Measurements from ENCODE around the gene MYBPHL.
"Not testable (repeated sequence)": the region's sequence is repeated elsewhere in the genome, so short reads cannot be mapped to it uniquely, and the experiment has no call there.

MYBPHL gene

GRCh38 chr1:109290137-109290536, 16.7 kb downstream of the MYBPHL start:
- ATAC-seq (ENCODE audit: low read depth): no peak
- no peak for DNase-seq (ENCODE audit: low spot score)
- TF ChIP-seq CTCF (IDR thresholded peaks at IDR 0.05; ENCODE audit: poor library complexity, severe bottlenecking): no peak
- Histone ChIP-seq H3K4me1 (ENCODE audit: insufficient read depth, poor library complexity, severe bottlenecking) (peaks cover 6% of the 10 kb centered on the region), H3K27me3 (ENCODE audit: insufficient read depth, poor library complexity, severe bottlenecking) (no peaks in the 10 kb centered on the region), H3K27ac (ENCODE audit: poor library complexity, severe bottlenecking) (no peak overlapping the region), H3K9me3 (ENCODE audit: severe bottlenecking) (no peaks in the 10 kb centered on the region), H3K36me3 (ENCODE audit: low read depth) (no peaks in the 10 kb centered on the region), H3K4me3 (ENCODE audit: severe bottlenecking) (no peak overlapping the region)

DNA sequence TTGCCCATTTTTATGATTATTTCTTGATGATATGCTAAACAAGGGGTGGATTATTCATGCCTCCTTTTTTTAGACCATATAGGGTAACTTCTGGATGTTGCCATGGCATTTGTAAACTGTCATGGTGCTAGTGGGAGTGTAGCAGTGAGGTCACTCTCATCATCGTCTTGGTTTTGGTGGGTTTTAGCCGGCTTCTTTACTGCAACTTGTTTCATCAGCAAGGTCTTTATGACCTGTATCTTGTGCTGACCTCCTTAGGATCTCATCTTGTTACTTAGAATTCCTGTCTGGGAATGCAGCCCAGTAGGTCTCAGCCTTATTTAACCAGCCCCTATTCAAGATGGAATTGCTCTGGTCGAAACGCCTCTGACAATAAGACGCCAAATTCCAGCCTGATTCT, 20.0 kb downstream of the MYBPHL start:
- H3K9me3 ChIP-seq (ENCODE audit: severe bottlenecking); H3K4me1 ChIP-seq (ENCODE audit: insufficient read depth, poor library complexity, severe bottlenecking); ATAC-seq (ENCODE audit: low read depth): not testable (repeated sequence)

DNA sequence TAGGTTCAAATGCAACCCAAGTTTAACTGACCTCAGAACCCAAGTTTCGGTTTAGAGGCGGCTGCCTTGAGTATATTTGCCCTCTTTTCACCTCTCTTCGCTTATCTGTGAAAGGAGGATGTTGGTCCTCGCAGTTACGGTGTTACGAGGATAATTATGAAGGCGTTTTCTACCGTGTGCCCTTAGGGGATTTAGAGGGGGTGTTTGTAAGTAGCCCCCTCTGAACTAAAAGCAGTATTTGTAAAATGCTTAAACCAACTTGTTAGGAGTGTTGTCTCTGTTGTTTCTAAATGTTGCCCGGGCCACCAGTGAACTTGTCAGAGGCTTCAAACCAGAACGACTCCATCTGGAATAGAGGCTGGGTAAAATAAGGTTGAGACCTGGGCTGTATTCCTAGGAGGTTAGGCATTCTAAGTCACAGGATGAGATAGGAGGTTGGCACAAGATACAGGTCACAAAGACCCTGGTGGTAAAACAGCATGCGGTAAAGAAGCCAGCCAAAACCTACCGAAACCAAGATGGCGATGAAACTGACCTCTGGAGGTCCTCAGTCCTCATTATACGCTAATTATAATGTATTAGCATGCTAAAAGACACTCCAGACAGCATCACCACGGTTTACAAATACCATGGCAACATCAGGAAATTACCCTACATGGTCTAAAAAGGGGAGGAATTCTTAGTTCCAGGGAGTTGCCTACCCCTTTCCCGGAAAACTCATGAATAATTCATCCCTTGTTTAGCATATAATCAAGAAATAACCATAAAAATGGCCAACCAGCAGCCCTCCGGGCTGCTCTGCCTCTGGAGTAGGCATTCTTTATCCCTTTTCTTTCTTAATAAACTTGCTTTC, 22.8 kb downstream of the MYBPHL start:
- no peaks in the 10 kb centered on the region for H3K9me3 ChIP-seq (ENCODE audit: severe bottlenecking)
- ATAC-seq (ENCODE audit: low read depth): no peak

More for the DNA sequence above, 20.0 kb downstream of the MYBPHL start:
- not testable (repeated sequence) for H3K27me3 ChIP-seq (ENCODE audit: insufficient read depth, poor library complexity, severe bottlenecking); DNase-seq (ENCODE audit: low spot score); H3K36me3 ChIP-seq (ENCODE audit: low read depth); H3K4me3 ChIP-seq (ENCODE audit: severe bottlenecking); H3K27ac ChIP-seq (ENCODE audit: poor library complexity, severe bottlenecking)

DNA sequence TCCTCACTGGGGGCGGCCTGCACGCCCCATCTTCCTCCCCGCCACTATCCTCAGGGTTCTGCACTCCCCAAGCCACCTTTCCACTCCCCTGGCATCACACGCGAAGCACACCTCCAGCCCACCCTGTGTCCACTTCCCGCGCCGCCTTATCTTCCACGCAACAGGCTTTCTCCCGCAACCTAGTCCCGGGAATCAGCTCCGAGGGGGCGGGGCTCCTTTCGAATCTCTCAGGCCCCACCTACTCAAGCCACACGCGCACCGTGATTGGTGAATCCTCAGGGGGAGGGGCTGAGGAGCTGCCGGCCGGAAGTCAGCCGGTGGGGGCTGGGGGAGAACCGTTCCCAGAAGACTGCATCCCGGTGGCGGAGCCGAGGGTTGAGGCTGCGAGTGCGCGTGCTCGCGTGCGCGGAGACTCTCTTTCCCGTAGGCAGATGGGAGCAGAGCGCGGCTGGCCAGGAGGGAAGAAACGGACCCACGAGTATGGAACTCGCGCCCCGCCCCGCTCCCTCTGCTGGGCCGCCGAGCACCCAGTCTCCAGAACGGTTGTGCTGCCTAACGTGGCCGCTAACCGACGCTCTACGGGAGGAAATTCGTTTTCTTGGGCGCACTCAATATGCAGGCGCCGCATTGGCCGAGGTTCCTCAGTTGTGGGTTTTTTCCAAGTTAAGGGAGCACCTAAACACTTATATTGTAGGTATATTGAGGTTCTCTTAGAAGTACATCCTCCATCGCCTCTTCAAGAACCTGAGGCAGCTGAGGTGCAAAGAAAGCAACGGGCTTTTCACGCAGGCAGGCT, 23.7 kb downstream of the MYBPHL start, which contains the start of gene PSRC1:
Gene PSRC1 (minus strand): TSS at position 194 of the 796 bp plus-strand sequence.
- peak; percentile 94 for DNase-seq (ENCODE audit: low spot score)
- Histone ChIP-seq H3K4me1 (ENCODE audit: insufficient read depth, poor library complexity, severe bottlenecking) (peaks cover 6% of the 10 kb centered on the region), H3K27me3 (ENCODE audit: insufficient read depth, poor library complexity, severe bottlenecking) (no peaks in the 10 kb centered on the region), H3K36me3 (ENCODE audit: low read depth) (peaks cover 27% of the 10 kb centered on the region), H3K27ac (ENCODE audit: poor library complexity, severe bottlenecking) (peak within 1 kb of the TSS; percentile 59), H3K4me3 (ENCODE audit: severe bottlenecking) (peak within 1 kb of the TSS; percentile 70), H3K9me3 (ENCODE audit: severe bottlenecking) (no peaks in the 10 kb centered on the region)
- ATAC-seq (ENCODE audit: low read depth): peak; percentile 92
- peak; percentile 35 for TF ChIP-seq CTCF (IDR thresholded peaks at IDR 0.05; ENCODE audit: poor library complexity, severe bottlenecking)

More for the DNA sequence above, 22.8 kb downstream of the MYBPHL start:
- H3K36me3 ChIP-seq (ENCODE audit: low read depth): peaks cover 21% of the 10 kb centered on the region
- no peaks in the 10 kb centered on the region for H3K27me3 ChIP-seq (ENCODE audit: insufficient read depth, poor library complexity, severe bottlenecking)
- peak overlapping the region; percentile 70 for H3K4me3 ChIP-seq (ENCODE audit: severe bottlenecking)
- H3K4me1 ChIP-seq (ENCODE audit: insufficient read depth, poor library complexity, severe bottlenecking): peaks cover 6% of the 10 kb centered on the region
- DNase-seq (ENCODE audit: low spot score): no peak
- peak overlapping the region; percentile 59 for H3K27ac ChIP-seq (ENCODE audit: poor library complexity, severe bottlenecking)
- no peak for TF ChIP-seq CTCF (IDR thresholded peaks at IDR 0.05; ENCODE audit: poor library complexity, severe bottlenecking)

GRCh38 chr1:109282497-109282951, 24.3 kb downstream of the MYBPHL start:
- H3K4me3 ChIP-seq (ENCODE audit: severe bottlenecking): peak overlapping the region; percentile 70
- ATAC-seq (ENCODE audit: low read depth) (peak; percentile 57), DNase-seq (ENCODE audit: low spot score) (no peak)
- H3K4me1 ChIP-seq (ENCODE audit: insufficient read depth, poor library complexity, severe bottlenecking): peaks cover 6% of the 10 kb centered on the region
- H3K27ac ChIP-seq (ENCODE audit: poor library complexity, severe bottlenecking): peak overlapping the region; percentile 59
- no peaks in the 10 kb centered on the region for H3K9me3 ChIP-seq (ENCODE audit: severe bottlenecking)
- no peak for TF ChIP-seq CTCF (IDR thresholded peaks at IDR 0.05; ENCODE audit: poor library complexity, severe bottlenecking)
- H3K36me3 ChIP-seq (ENCODE audit: low read depth): peaks cover 33% of the 10 kb centered on the region
- H3K27me3 ChIP-seq (ENCODE audit: insufficient read depth, poor library complexity, severe bottlenecking): no peaks in the 10 kb centered on the region
